Neural cell (in vitro differentiated cells): ENCODE measurements around the gene RAB32. TPM values are rescaled to one million over a fixed set of nuclear protein-coding genes. Genes with fewer than 3 reads are reported as not detected.

Experiments used
- H2AFZ ChIP-seq: fragments of 200-600, 300-800 bp; sonication (generic), shearing (Covaris generic); 2 replicates; pipeline ENCODE4 v1.6.0; 2014; ENCODE audit warnings: low read depth, mild to moderate bottlenecking, antibody characterized with exemption, low read length, moderate library complexity
- H3F3A ChIP-seq: fragments of 200-600 bp; shearing (Covaris generic); 2 replicates; pipeline ENCODE4 v1.6.1; 2016; ENCODE audit warnings: mild to moderate bottlenecking, moderate library complexity, mixed read lengths, antibody characterized with exemption, low read length; ENCODE audit not compliant: insufficient read depth, poor library complexity, severe bottlenecking
- H3K27ac ChIP-seq: fragments of 200-600, 300-800 bp; sonication (generic), shearing (Covaris generic); 2 replicates; pipeline ENCODE4 v1.5.1; 2014; ENCODE audit warnings: mild to moderate bottlenecking, low read length, moderate library complexity
- H3K27me3 ChIP-seq: fragments of 300-800, 200-600 bp; sonication (generic), shearing (Covaris generic); 2 replicates; pipeline ENCODE4 v1.6.0; 2014; ENCODE audit warnings: mild to moderate bottlenecking, low read depth, low read length, moderate library complexity; ENCODE audit not compliant: insufficient read depth
- H3K36me3 ChIP-seq: fragments of 300-800, 200-600 bp; sonication (generic), shearing (Covaris generic); 2 replicates; pipeline ENCODE4 v1.5.1; 2014; ENCODE audit warnings: mild to moderate bottlenecking, antibody characterized with exemption, low read length, moderate library complexity; ENCODE audit not compliant: insufficient read depth
- H3K4me2 ChIP-seq: fragments of 300-800, 200-600 bp; sonication (generic), shearing (Covaris generic); 2 replicates; pipeline ENCODE4 v1.6.0; 2014; ENCODE audit warnings: mild to moderate bottlenecking, low read length
- H3K4me3 ChIP-seq: fragments of 300-800, 200-600 bp; sonication (generic), shearing (Covaris generic); 2 replicates; pipeline ENCODE4 v1.5.1; 2014; ENCODE audit warnings: mild to moderate bottlenecking, low read length, moderate library complexity
- H3K79me2 ChIP-seq: fragments of 200-600 bp; shearing (Covaris generic); replicated peaks from 2 replicates; pipeline ENCODE4 v1.6.0; 2014; ENCODE audit warnings: mild to moderate bottlenecking, low read length, moderate library complexity; ENCODE audit not compliant: insufficient read depth
- H3K9ac ChIP-seq: fragments of 300-800, 200-600 bp; sonication (generic), shearing (Covaris generic); 2 replicates; pipeline ENCODE4 v1.6.1; 2016; ENCODE audit warnings: mild to moderate bottlenecking, low read length, mixed read lengths
- H3K9me2 ChIP-seq: fragments of 200-600 bp; shearing (Covaris generic); 2 replicates; pipeline ENCODE4 v1.6.1; 2016; ENCODE audit warnings: mild to moderate bottlenecking, low read length, mixed read lengths; ENCODE audit not compliant: insufficient read depth
- H3K9me3 ChIP-seq: fragments of 200-600, 300-800 bp; sonication (generic), shearing (Covaris generic); 2 replicates; pipeline ENCODE4 v1.6.1; 2016; ENCODE audit warnings: mild to moderate bottlenecking, mixed run types, low read length, moderate library complexity, mixed read lengths
- H4K20me1 ChIP-seq: fragments of 200-600 bp; shearing (Covaris generic); 2 replicates; pipeline ENCODE4 v1.6.1; 2016; ENCODE audit warnings: mild to moderate bottlenecking, mixed run types; ENCODE audit not compliant: insufficient read depth
- EP300 ChIP-seq: fragments of 450-650 bp; conservative IDR thresholded peaks from 2 replicates; pipeline ENCODE4 v1.6.1; 2014; ENCODE audit warnings: antibody characterized with exemption, mild to moderate bottlenecking, moderate library complexity; ENCODE audit not compliant: poor library complexity, severe bottlenecking
- EZH2 ChIP-seq: fragments of 200-600, 300-800 bp; shearing (Covaris generic), sonication (generic); IDR thresholded peaks from 2 replicates; pipeline ENCODE4 v1.6.1; 2014; ENCODE audit warnings: antibody characterized with exemption, low read length, borderline replicate concordance, mild to moderate bottlenecking; ENCODE audit not compliant: insufficient read depth, poor library complexity, severe bottlenecking
- MXI1 ChIP-seq: fragments of 450-650 bp; conservative IDR thresholded peaks from 2 replicates; pipeline ENCODE4 v1.6.1; 2014; ENCODE audit warnings: antibody characterized with exemption, mild to moderate bottlenecking; ENCODE audit not compliant: poor library complexity, severe bottlenecking
- POLR2AphosphoS5 ChIP-seq: IDR thresholded peaks from 2 replicates; pipeline ENCODE4 v1.6.1; 2012
- RAD21 ChIP-seq: fragments of 450-650 bp; conservative IDR thresholded peaks from 2 replicates; pipeline ENCODE4 v1.6.1; 2014; ENCODE audit warnings: antibody characterized with exemption, mild to moderate bottlenecking, moderate library complexity
- SMC3 ChIP-seq: fragments of 450-650 bp; conservative IDR thresholded peaks from 2 replicates; pipeline ENCODE4 v1.6.1; 2014; ENCODE audit warnings: antibody characterized with exemption, mild to moderate bottlenecking, moderate library complexity; ENCODE audit not compliant: poor library complexity
- TAF1 ChIP-seq: IDR thresholded peaks from 2 replicates; pipeline ENCODE4 v1.6.1; 2012; ENCODE audit warnings: low read depth
- polyA plus RNA-seq: library from polyadenylated mRNA; depleted of rRNA; stranded (reverse); fragments of >200 nt; gene quantifications from 2 replicates; pipeline ENCODE4 v1.2.3, GENCODE V29; 2014
- TF ChIP-seq, protein P1 (sequence below): IDR thresholded peaks from 2 replicates; pipeline ENCODE4 v1.6.1; 2012; ENCODE audit warnings: borderline replicate concordance
- TF ChIP-seq, protein P2 (sequence below): fragments of 450-650 bp; IDR thresholded peaks from 2 replicates; pipeline ENCODE4 v1.5.1; 2014; ENCODE audit warnings: antibody characterized with exemption, mild to moderate bottlenecking, moderate library complexity; ENCODE audit not compliant: poor library complexity, severe bottlenecking

Gene RAB32
- polyA plus RNA-seq, 1 donor from 2014 or later: 1.8 TPM

DNA sequence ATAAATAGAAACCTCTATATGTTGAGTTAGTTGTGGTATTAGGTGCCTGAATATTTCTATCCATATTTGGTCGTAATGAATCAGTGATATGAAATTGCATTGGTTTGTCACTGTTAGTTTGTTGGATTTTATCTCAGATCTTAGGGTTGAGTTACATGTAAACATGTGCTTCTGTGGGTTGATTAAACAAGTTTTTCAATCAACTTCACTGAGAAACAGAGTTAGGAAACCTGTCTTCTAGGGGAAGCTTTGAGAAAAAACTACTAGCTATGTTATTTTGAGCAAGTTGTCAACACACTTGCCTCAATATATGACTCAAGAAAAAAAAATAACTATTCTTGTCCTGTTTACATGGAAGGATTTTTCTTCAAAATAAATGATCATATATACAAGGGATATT lies 40.3 kb downstream of the RAB32 start:
- Histone ChIP-seq H3K9me2 (no peaks in the 10 kb centered on the region), H3K9ac (no peak overlapping the region), H3K79me2 (no peaks in the 10 kb centered on the region)

DNA sequence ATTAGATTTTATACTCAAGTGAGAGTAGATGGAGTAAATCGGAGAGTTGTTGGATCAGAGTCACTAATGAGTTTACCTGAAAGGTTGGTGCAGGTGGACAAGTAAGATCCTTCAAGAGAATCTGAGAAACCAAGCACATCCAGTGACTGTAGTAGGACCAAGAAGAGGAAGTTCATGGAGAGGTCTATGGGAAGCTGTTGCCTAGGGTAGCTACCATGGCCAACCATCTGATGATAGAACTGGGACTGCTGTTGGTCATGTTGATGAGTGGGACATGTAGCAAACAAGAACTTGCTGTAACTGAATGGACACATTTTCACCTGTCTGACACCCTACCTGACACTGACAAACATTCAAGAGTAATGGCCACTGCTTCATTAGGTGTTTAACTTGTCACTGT lies 43.8 kb downstream of the RAB32 start:
- H3K27ac ChIP-seq: no peak overlapping the region
- H3F3A ChIP-seq: no peaks in the 10 kb centered on the region
- H3K9me2 ChIP-seq: no peaks in the 10 kb centered on the region
- H3K9me3 ChIP-seq: no peaks in the 10 kb centered on the region
- H3K4me3 ChIP-seq: no peak overlapping the region
- H2AFZ ChIP-seq: no peak overlapping the region
- TF ChIP-seq, protein P1, sequence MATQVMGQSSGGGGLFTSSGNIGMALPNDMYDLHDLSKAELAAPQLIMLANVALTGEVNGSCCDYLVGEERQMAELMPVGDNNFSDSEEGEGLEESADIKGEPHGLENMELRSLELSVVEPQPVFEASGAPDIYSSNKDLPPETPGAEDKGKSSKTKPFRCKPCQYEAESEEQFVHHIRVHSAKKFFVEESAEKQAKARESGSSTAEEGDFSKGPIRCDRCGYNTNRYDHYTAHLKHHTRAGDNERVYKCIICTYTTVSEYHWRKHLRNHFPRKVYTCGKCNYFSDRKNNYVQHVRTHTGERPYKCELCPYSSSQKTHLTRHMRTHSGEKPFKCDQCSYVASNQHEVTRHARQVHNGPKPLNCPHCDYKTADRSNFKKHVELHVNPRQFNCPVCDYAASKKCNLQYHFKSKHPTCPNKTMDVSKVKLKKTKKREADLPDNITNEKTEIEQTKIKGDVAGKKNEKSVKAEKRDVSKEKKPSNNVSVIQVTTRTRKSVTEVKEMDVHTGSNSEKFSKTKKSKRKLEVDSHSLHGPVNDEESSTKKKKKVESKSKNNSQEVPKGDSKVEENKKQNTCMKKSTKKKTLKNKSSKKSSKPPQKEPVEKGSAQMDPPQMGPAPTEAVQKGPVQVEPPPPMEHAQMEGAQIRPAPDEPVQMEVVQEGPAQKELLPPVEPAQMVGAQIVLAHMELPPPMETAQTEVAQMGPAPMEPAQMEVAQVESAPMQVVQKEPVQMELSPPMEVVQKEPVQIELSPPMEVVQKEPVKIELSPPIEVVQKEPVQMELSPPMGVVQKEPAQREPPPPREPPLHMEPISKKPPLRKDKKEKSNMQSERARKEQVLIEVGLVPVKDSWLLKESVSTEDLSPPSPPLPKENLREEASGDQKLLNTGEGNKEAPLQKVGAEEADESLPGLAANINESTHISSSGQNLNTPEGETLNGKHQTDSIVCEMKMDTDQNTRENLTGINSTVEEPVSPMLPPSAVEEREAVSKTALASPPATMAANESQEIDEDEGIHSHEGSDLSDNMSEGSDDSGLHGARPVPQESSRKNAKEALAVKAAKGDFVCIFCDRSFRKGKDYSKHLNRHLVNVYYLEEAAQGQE: no peak
- TF ChIP-seq POLR2AphosphoS5: no peak
- TF ChIP-seq RAD21: no peak
- TF ChIP-seq TAF1: no peak
- no peak for TF ChIP-seq EP300
- TF ChIP-seq, protein P2, sequence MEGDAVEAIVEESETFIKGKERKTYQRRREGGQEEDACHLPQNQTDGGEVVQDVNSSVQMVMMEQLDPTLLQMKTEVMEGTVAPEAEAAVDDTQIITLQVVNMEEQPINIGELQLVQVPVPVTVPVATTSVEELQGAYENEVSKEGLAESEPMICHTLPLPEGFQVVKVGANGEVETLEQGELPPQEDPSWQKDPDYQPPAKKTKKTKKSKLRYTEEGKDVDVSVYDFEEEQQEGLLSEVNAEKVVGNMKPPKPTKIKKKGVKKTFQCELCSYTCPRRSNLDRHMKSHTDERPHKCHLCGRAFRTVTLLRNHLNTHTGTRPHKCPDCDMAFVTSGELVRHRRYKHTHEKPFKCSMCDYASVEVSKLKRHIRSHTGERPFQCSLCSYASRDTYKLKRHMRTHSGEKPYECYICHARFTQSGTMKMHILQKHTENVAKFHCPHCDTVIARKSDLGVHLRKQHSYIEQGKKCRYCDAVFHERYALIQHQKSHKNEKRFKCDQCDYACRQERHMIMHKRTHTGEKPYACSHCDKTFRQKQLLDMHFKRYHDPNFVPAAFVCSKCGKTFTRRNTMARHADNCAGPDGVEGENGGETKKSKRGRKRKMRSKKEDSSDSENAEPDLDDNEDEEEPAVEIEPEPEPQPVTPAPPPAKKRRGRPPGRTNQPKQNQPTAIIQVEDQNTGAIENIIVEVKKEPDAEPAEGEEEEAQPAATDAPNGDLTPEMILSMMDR: no peak
- no peak for TF ChIP-seq MXI1
- no peak for TF ChIP-seq EZH2
- no peak for TF ChIP-seq SMC3
- H3K4me2 ChIP-seq: no peak overlapping the region
- H3K27me3 ChIP-seq: no peaks in the 10 kb centered on the region
- H3K36me3 ChIP-seq: no peaks in the 10 kb centered on the region
- H4K20me1 ChIP-seq: no peaks in the 10 kb centered on the region
- no peak overlapping the region for H3K9ac ChIP-seq
- no peaks in the 10 kb centered on the region for H3K79me2 ChIP-seq

More for the DNA sequence above, 40.3 kb downstream of the RAB32 start:
- Histone ChIP-seq H4K20me1 (no peaks in the 10 kb centered on the region), H3K4me3 (no peak overlapping the region), H3K27me3 (no peaks in the 10 kb centered on the region), H3F3A (no peaks in the 10 kb centered on the region), H3K9me3 (no peaks in the 10 kb centered on the region), H3K4me2 (no peak overlapping the region), H3K36me3 (no peaks in the 10 kb centered on the region), H2AFZ (no peak overlapping the region), H3K27ac (no peak overlapping the region)
- TF ChIP-seq EP300 (no peak), POLR2AphosphoS5 (no peak), EZH2 (no peak), SMC3 (no peak), MXI1 (no peak), TAF1 (no peak), RAD21 (no peak)
- TF ChIP-seq, protein P1: no peak
- TF ChIP-seq, protein P2: no peak
